ENCODE measurements around the gene PRKG1. TPM values are rescaled to one million over a fixed set of nuclear protein-coding genes. Genes with fewer than 3 reads are reported as not detected.
"Not testable (repeated sequence)": the region's sequence is repeated elsewhere in the genome, so short reads cannot be mapped to it uniquely, and the experiment has no call there.

PRKG1 gene
- total RNA-seq, 1 donor from 2014 or later, result 28.1 TPM

GRCh38 chr10:51145375-51145774 is 71.1 kb downstream of the PRKG1 start:
- ATAC-seq (no peak), DNase-seq (ENCODE audit: missing footprints) (no peak)
- intact Hi-C loops (cut with DNase I), result loop anchor here (5.0 kb wide), 1 partner anchor 53 kb away; no protein-coding TSS in a partner anchor

- ATAC-seq, result no peak
- no peak for DNase-seq (ENCODE audit: missing footprints)
- intact Hi-C loops (cut with DNase I), result loop anchor here (5.0 kb wide), 1 partner anchor 56 kb away; no protein-coding TSS in a partner anchor
Measured at GRCh38 chr10:51147644-51148399, 73.5 kb downstream of the PRKG1 start.

GRCh38 chr10:51156926-51157325 is 82.6 kb downstream of the PRKG1 start:
- intact Hi-C loops (cut with DNase I), result no loop called here
- DNase-seq (ENCODE audit: missing footprints) (no peak), ATAC-seq (no peak)

- ATAC-seq (no peak), DNase-seq (ENCODE audit: missing footprints) (no peak)
Measured at GRCh38 chr10:51158832-51159231, 84.5 kb downstream of the PRKG1 start.

GRCh38 chr10:51159841-51160240 is 85.6 kb downstream of the PRKG1 start:
- intact Hi-C loops (cut with DNase I), result loop anchor here (5.0 kb wide), 1 partner anchor 78 kb away; no protein-coding TSS in a partner anchor
- ATAC-seq (no peak), DNase-seq (ENCODE audit: missing footprints) (no peak)

More at GRCh38 chr10:51158832-51159231, 84.5 kb downstream of the PRKG1 start:
- intact Hi-C loops (cut with DNase I), result no loop called here

GRCh38 chr10:51162002-51162401 is 87.7 kb downstream of the PRKG1 start:
- peak; percentile 94 for ATAC-seq
- intact Hi-C loops (cut with DNase I), result loop anchor here (5.0 kb wide), 1 partner anchor 80 kb away; no protein-coding TSS in a partner anchor
- peak; percentile 50 for DNase-seq (ENCODE audit: missing footprints)

- DNase-seq (ENCODE audit: missing footprints); ATAC-seq: not testable (repeated sequence)
- intact Hi-C loops (cut with DNase I), result loop anchor here (5.0 kb wide), 1 partner anchor 81 kb away; no protein-coding TSS in a partner anchor
Measured at GRCh38 chr10:51163380-51164049, 89.2 kb downstream of the PRKG1 start.

- DNase-seq (ENCODE audit: missing footprints) (no peak), ATAC-seq (no peak)
- intact Hi-C loops (cut with DNase I), result no loop called here
Measured at GRCh38 chr10:51168086-51168815, 94.0 kb downstream of the PRKG1 start.

- DNase-seq (ENCODE audit: missing footprints), result no peak
- no peak for ATAC-seq
- intact Hi-C loops (cut with DNase I), result no loop called here
Measured at GRCh38 chr10:51169111-51169510, 94.8 kb downstream of the PRKG1 start.

GRCh38 chr10:51170518-51171245 is 96.4 kb downstream of the PRKG1 start:
- intact Hi-C loops (cut with DNase I), result no loop called here
- ATAC-seq (no peak), DNase-seq (ENCODE audit: missing footprints) (no peak)

GRCh38 chr10:51171946-51172345 is 97.7 kb downstream of the PRKG1 start:
- DNase-seq (ENCODE audit: missing footprints) (no peak), ATAC-seq (peak; percentile 39)
- intact Hi-C loops (cut with DNase I), result no loop called here

GRCh38 chr10:51176976-51177695 is 102.8 kb downstream of the PRKG1 start:
- DNase-seq (ENCODE audit: missing footprints) (no peak), ATAC-seq (no peak)
- intact Hi-C loops (cut with DNase I), result no loop called here

GRCh38 chr10:51178634-51179033 is 104.3 kb downstream of the PRKG1 start:
- no peak for DNase-seq (ENCODE audit: missing footprints)
- no peak for ATAC-seq
- intact Hi-C loops (cut with DNase I), result no loop called here

- no peak for DNase-seq (ENCODE audit: missing footprints)
- ATAC-seq, result no peak
- intact Hi-C loops (cut with DNase I), result no loop called here
Measured at GRCh38 chr10:51180141-51180540, 105.9 kb downstream of the PRKG1 start.

GRCh38 chr10:51183783-51184182 is 109.5 kb downstream of the PRKG1 start:
- ATAC-seq, result no peak
- DNase-seq (ENCODE audit: missing footprints), result no peak
- intact Hi-C loops (cut with DNase I), result no loop called here

- DNase-seq (ENCODE audit: missing footprints) (no peak), ATAC-seq (no peak)
- intact Hi-C loops (cut with DNase I), result no loop called here
Measured at GRCh38 chr10:51186361-51186760, 112.1 kb downstream of the PRKG1 start.

GRCh38 chr10:51188008-51188407 is 113.7 kb downstream of the PRKG1 start:
- ATAC-seq (no peak), DNase-seq (ENCODE audit: missing footprints) (no peak)
- intact Hi-C loops (cut with DNase I), result no loop called here

- intact Hi-C loops (cut with DNase I), result no loop called here
- ATAC-seq, result no peak
Measured at GRCh38 chr10:51188866-51189265, 114.6 kb downstream of the PRKG1 start.

More at GRCh38 chr10:51188866-51189265, 114.6 kb downstream of the PRKG1 start:
- no peak for DNase-seq (ENCODE audit: missing footprints)
